A549 (cell line): ENCODE results near the gene ACSL4. TPM values are rescaled to one million over a fixed set of nuclear protein-coding genes. Genes with fewer than 3 reads are reported as not detected.

Experiments used
- ATAC-seq, 2 experiments: fragments of 200-7000 bp in 1 of 2; fragments of >200 bp in 1 of 2; cut with Nextera tagmentation in 1 of 2; cut with Tn5 transposase in 1 of 2; 3 replicates each; pipeline versions ENCODE4 v1.8.0 to v1.9.1; 2018 to 2020; ENCODE audit warnings: mild to moderate bottlenecking in 1 of 2, moderate library complexity in 1 of 2
- CTCF ChIA-PET: fragments of 300-600 bp; sonication (Branson Sonifier 250); formaldehyde crosslinking; extraction: SDS; loops from one replicate; lab custom pipeline; 2021; ENCODE audit warnings: antibody characterized with exemption, inconsistent platforms; lab: Yijun Ruan, JAX
- POLR2A ChIA-PET: fragments of 350-600 bp; formaldehyde crosslinking; extraction: SDS; loops from one replicate; lab custom pipeline; 2021; ENCODE audit warnings: antibody characterized with exemption, inconsistent platforms; lab: Yijun Ruan, JAX
- DNase-seq, 2 experiments: peaks; one replicate each; pipeline versions ENCODE4 v3.0.0 to v3.0.0-alpha.2; 2011 to 2016; ENCODE audit warnings: low read depth in 1 of 2, low spot score in 1 of 2
- FAIRE-seq: peaks from 2 replicates; lab custom pipeline; 2011; peaks lifted over from hg19 to GRCh38; lab: Jason Lieb, UNC
- H3K27ac ChIP-seq, 2 experiments: fragments of >200 bp; sonication (Bioruptor Twin); formaldehyde crosslinking; 3 replicates each; pipeline ENCODE4 v1.5.1; 2016 to 2017
- H3K4me1 ChIP-seq: fragments of >200 bp; sonication (Bioruptor Twin); formaldehyde crosslinking; 3 replicates; pipeline ENCODE4 v1.6.1; 2016
- H3K4me2 ChIP-seq: fragments of >200 bp; sonication (Bioruptor Twin); formaldehyde crosslinking; 3 replicates; pipeline ENCODE4 v1.6.1; 2016
- H3K4me3 ChIP-seq: fragments of >200 bp; sonication (Bioruptor Twin); formaldehyde crosslinking; 3 replicates; pipeline ENCODE4 v1.5.1; 2016
- H3K9me3 ChIP-seq: fragments of >200 bp; sonication (Bioruptor Twin); formaldehyde crosslinking; 3 replicates; pipeline ENCODE4 v1.6.1; 2016
- CEBPB ChIP-seq, 2 experiments: fragments of >200 bp in 1 of 2; sonication (Bioruptor Twin) in 1 of 2; formaldehyde crosslinking in 1 of 2; IDR thresholded peaks; 2 replicates each; pipeline ENCODE4 v1.6.1; 2012 to 2016
- CHD2 ChIP-seq: fragments of 150-350 bp; IDR thresholded peaks from 2 replicates; pipeline ENCODE4 v1.6.1; 2014; ENCODE audit warnings: low read length; ENCODE audit not compliant: partially characterized antibody
- CTCF ChIP-seq: fragments of >200 bp; sonication (Bioruptor Twin); formaldehyde crosslinking; IDR thresholded peaks from 3 replicates; pipeline ENCODE4 v1.5.1; 2016
- E2F6 ChIP-seq: IDR thresholded peaks from 2 replicates; pipeline ENCODE4 v1.6.1; 2012; ENCODE audit warnings: low read depth, borderline replicate concordance
- EHF ChIP-seq: fragments of 250-450 bp; sonication (Bioruptor Pico); IDR thresholded peaks from 2 replicates; pipeline ENCODE4 v1.5.0; 2020; ENCODE audit warnings: mild to moderate bottlenecking
- FOSB ChIP-seq: fragments of 250-450 bp; sonication (Bioruptor Pico); IDR thresholded peaks from 2 replicates; pipeline ENCODE4 v1.5.0; 2020; ENCODE audit warnings: mild to moderate bottlenecking, moderate library complexity
- FOSL2 ChIP-seq, 2 experiments: fragments of 450-650 bp in 1 of 2; fragments of >200 bp in 1 of 2; sonication (Bioruptor Twin) in 1 of 2; formaldehyde crosslinking; IDR thresholded peaks; 2 replicates each; pipeline versions ENCODE4 v1.5.0 to v1.6.1; 2016 to 2020; ENCODE audit warnings: mild to moderate bottlenecking in 1 of 2, moderate library complexity in 1 of 2
- HEYL ChIP-seq: fragments of 250-450 bp; sonication (Bioruptor Pico); IDR thresholded peaks from 2 replicates; pipeline ENCODE4 v1.8.0; 2021; ENCODE audit warnings: mild to moderate bottlenecking, moderate library complexity
- HMGXB4 ChIP-seq: fragments of 250-450 bp; sonication (Bioruptor Pico); IDR thresholded peaks from 2 replicates; pipeline ENCODE4 v1.5.0; 2021; ENCODE audit warnings: mild to moderate bottlenecking, moderate library complexity, borderline replicate concordance
- HOXA7 ChIP-seq: fragments of 250-450 bp; sonication (Bioruptor Pico); IDR thresholded peaks from 2 replicates; pipeline ENCODE4 v1.5.0; 2020; ENCODE audit warnings: mild to moderate bottlenecking, moderate library complexity
- HOXB13 ChIP-seq: fragments of 250-450 bp; sonication (Bioruptor Pico); IDR thresholded peaks from 2 replicates; pipeline ENCODE4 v1.5.0; 2020; ENCODE audit warnings: low read depth, mild to moderate bottlenecking, moderate library complexity
- JUNB ChIP-seq: fragments of >200 bp; sonication (Bioruptor Twin); formaldehyde crosslinking; IDR thresholded peaks from 2 replicates; pipeline ENCODE4 v1.6.1; 2016
- KDM1A ChIP-seq: fragments of 200-600 bp; sonication (generic); IDR thresholded peaks from 2 replicates; pipeline ENCODE4 v1.6.1; 2016; ENCODE audit warnings: low read depth, mild to moderate bottlenecking
- KDM5A ChIP-seq: fragments of 200-600 bp; sonication (generic); IDR thresholded peaks from 2 replicates; pipeline ENCODE4 v1.6.1; 2016; ENCODE audit warnings: antibody characterized with exemption, mild to moderate bottlenecking
- MAFK ChIP-seq: fragments of 450-650 bp; IDR thresholded peaks from 2 replicates; pipeline ENCODE4 v1.6.1; 2014; ENCODE audit not compliant: partially characterized antibody
- NFE2L2 ChIP-seq: fragments of 150-350 bp; conservative IDR thresholded peaks from 2 replicates; pipeline ENCODE4 v1.6.1; 2014; ENCODE audit warnings: low read length
- NPAS2 ChIP-seq: fragments of 250-450 bp; sonication (Bioruptor Pico); IDR thresholded peaks from 2 replicates; pipeline ENCODE4 v1.8.0; 2022; ENCODE audit warnings: mild to moderate bottlenecking, moderate library complexity, borderline replicate concordance
- NR3C1 ChIP-seq: fragments of >200 bp; sonication (Bioruptor Twin); formaldehyde crosslinking; IDR thresholded peaks from 3 replicates; pipeline ENCODE4 v1.6.1; 2017
- POLR2A ChIP-seq: IDR thresholded peaks from 2 replicates; pipeline ENCODE4 v1.6.1; 2012; ENCODE audit warnings: mild to moderate bottlenecking, low read length
- POLR2AphosphoS2 ChIP-seq: conservative IDR thresholded peaks from 2 replicates; pipeline ENCODE4 v1.6.1; 2012; ENCODE audit warnings: low read length, improper control_type of control experiment, inconsistent platforms
- RARB ChIP-seq: fragments of 250-450 bp; sonication (Bioruptor Pico); IDR thresholded peaks from 2 replicates; pipeline ENCODE4 v1.8.0; 2021; ENCODE audit warnings: mild to moderate bottlenecking, moderate library complexity
- RCOR1 ChIP-seq: fragments of 150-350 bp; IDR thresholded peaks from 2 replicates; pipeline ENCODE4 v1.6.1; 2014; ENCODE audit warnings: antibody characterized with exemption, low read length, low read depth
- REST ChIP-seq: fragments of 200-600 bp; sonication (generic); IDR thresholded peaks from 2 replicates; pipeline ENCODE4 v1.6.1; 2016; ENCODE audit warnings: antibody characterized with exemption, mild to moderate bottlenecking, moderate library complexity
- RFX5 ChIP-seq: fragments of 450-650 bp; IDR thresholded peaks from 2 replicates; pipeline ENCODE4 v1.7.1; 2014; ENCODE audit warnings: antibody characterized with exemption, mild to moderate bottlenecking, moderate library complexity
- TFCP2L1 ChIP-seq: fragments of 250-450 bp; sonication (Bioruptor Pico); IDR thresholded peaks from 2 replicates; pipeline ENCODE4 v1.5.0; 2021; ENCODE audit warnings: mild to moderate bottlenecking
- ZC3H11A ChIP-seq: fragments of 450-650 bp; IDR thresholded peaks from 2 replicates; pipeline ENCODE4 v1.6.1; 2014; ENCODE audit warnings: antibody characterized with exemption, mild to moderate bottlenecking
- ZFP36 ChIP-seq: fragments of 450-650 bp; IDR thresholded peaks from 2 replicates; pipeline ENCODE4 v1.6.1; 2014; ENCODE audit warnings: borderline replicate concordance; ENCODE audit not compliant: partially characterized antibody
- ZSCAN20 ChIP-seq: fragments of 250-450 bp; sonication (Bioruptor Pico); IDR thresholded peaks from 2 replicates; pipeline ENCODE4 v1.8.0; 2022; ENCODE audit warnings: mild to moderate bottlenecking, moderate library complexity
- WGBS: methylation state at CpG from one replicate; pipeline ENCODE4 v1.1.6; 2017; ENCODE audit errors: missing lambda C conversion rate; 5-methylcytosine and 5-hydroxymethylcytosine counted together
- polyA plus RNA-seq, 4 experiments: library from polyadenylated mRNA; depleted of rRNA in 3 of 4; stranded (reverse); fragments of >200 nt; fragmentation: RNase III in 1 of 4; extraction: RNeasy Plus Mini Kit Qiagen cat#74134 plus additional on column Dnase treatment in 1 of 4; gene quantifications; 2 replicates in 3 of 4; 3 replicates in 1 of 4; pipeline ENCODE4 v1.2.3, GENCODE V29; 2011 to 2017
- TF ChIP-seq, protein P1 (sequence below): fragments of >200 bp; sonication (Bioruptor Twin); formaldehyde crosslinking; IDR thresholded peaks from 3 replicates; pipeline ENCODE4 v1.6.1; 2016
- TF ChIP-seq, protein P2 (sequence below): fragments of 250-450 bp; sonication (Bioruptor Pico); IDR thresholded peaks from 2 replicates; pipeline ENCODE4 v1.5.0; 2020; ENCODE audit warnings: low read depth, mild to moderate bottlenecking, moderate library complexity
- TF ChIP-seq, protein P3 (sequence below): fragments of 450-650 bp; IDR thresholded peaks from 2 replicates; pipeline ENCODE4 v1.6.1; 2014; ENCODE audit warnings: antibody characterized with exemption

The ACSL4 gene
- polyA plus RNA-seq, 2 of the 4 experiments (the other 2 are of a cell fraction): 31.6 to 36.8 TPM

- FAIRE-seq (no peak), ATAC-seq (peak; percentile 91 to 95), DNase-seq (peak; percentile 11 to 56)
- Histone ChIP-seq H3K4me1 (peaks cover 27% of the 10 kb centered on the region), H3K4me3 (no peak overlapping the region), H3K27ac (peak overlapping the region; percentile 60 to 78), H3K9me3 (peaks cover 6% of the 10 kb centered on the region; the same call in 2 of the 3 replicates), H3K4me2 (peak overlapping the region; percentile 57)
- 12% methylated on average over 5 of the region's 5 CpGs for whole genome bisulfite sequencing
- ChIA-PET CTCF (interaction anchor here (1.3 to 2.0 kb wide), 2 partner anchors 62 to 116 kb away, joined by 5 to 6 read pairs; no protein-coding TSS in a partner anchor), POLR2A (interaction anchor here (0.7 to 1.3 kb wide), 2 partner anchors 26 to 66 kb away, joined by 3 to 4 read pairs; no protein-coding TSS in a partner anchor)
- no peak for TF ChIP-seq HOXA7 (CRISPR knock-in tag)
- TF ChIP-seq HOXB13 (CRISPR knock-in tag): no peak
- no peak for TF ChIP-seq POLR2AphosphoS2
- peak; percentile 90 for TF ChIP-seq FOSL2 (IDR thresholded peaks at IDR 0.05)
- peak; percentile 84 for TF ChIP-seq FOSL2 (CRISPR knock-in tag; IDR thresholded peaks at IDR 0.05)
- no peak for TF ChIP-seq FOSB (CRISPR knock-in tag)
- TF ChIP-seq EHF (CRISPR knock-in tag): no peak
- TF ChIP-seq CTCF: no peak
- TF ChIP-seq ZC3H11A: no peak
- TF ChIP-seq CEBPB (IDR thresholded peaks at IDR 0.05): peak; percentile 83 to 84
- no peak for TF ChIP-seq HMGXB4 (CRISPR knock-in tag)
- TF ChIP-seq, protein P1, sequence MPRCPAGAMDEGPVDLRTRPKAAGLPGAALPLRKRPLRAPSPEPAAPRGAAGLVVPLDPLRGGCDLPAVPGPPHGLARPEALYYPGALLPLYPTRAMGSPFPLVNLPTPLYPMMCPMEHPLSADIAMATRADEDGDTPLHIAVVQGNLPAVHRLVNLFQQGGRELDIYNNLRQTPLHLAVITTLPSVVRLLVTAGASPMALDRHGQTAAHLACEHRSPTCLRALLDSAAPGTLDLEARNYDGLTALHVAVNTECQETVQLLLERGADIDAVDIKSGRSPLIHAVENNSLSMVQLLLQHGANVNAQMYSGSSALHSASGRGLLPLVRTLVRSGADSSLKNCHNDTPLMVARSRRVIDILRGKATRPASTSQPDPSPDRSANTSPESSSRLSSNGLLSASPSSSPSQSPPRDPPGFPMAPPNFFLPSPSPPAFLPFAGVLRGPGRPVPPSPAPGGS: peak; percentile 76; the same call in 1 of the 3 replicates
- TF ChIP-seq RCOR1: no peak
- TF ChIP-seq E2F6: no peak
- TF ChIP-seq HEYL (CRISPR knock-in tag): no peak
- no peak for TF ChIP-seq KDM5A
- peak; percentile 92 for TF ChIP-seq JUNB
- no peak for TF ChIP-seq ZFP36
- no peak for TF ChIP-seq NR3C1
- TF ChIP-seq KDM1A: no peak
- TF ChIP-seq POLR2A: no peak
- TF ChIP-seq TFCP2L1 (CRISPR knock-in tag): no peak
- TF ChIP-seq NPAS2 (CRISPR knock-in tag): no peak
- TF ChIP-seq RFX5: no peak
- TF ChIP-seq, protein P2, sequence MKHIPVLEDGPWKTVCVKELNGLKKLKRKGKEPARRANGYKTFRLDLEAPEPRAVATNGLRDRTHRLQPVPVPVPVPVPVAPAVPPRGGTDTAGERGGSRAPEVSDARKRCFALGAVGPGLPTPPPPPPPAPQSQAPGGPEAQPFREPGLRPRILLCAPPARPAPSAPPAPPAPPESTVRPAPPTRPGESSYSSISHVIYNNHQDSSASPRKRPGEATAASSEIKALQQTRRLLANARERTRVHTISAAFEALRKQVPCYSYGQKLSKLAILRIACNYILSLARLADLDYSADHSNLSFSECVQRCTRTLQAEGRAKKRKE (CRISPR knock-in tag): no peak
- TF ChIP-seq, protein P3, sequence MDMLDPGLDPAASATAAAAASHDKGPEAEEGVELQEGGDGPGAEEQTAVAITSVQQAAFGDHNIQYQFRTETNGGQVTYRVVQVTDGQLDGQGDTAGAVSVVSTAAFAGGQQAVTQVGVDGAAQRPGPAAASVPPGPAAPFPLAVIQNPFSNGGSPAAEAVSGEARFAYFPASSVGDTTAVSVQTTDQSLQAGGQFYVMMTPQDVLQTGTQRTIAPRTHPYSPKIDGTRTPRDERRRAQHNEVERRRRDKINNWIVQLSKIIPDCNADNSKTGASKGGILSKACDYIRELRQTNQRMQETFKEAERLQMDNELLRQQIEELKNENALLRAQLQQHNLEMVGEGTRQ: no peak
- no peak for TF ChIP-seq CHD2
- TF ChIP-seq RARB: no peak
- no peak for TF ChIP-seq ZSCAN20 (CRISPR knock-in tag)
- no peak for TF ChIP-seq REST
- no peak for TF ChIP-seq MAFK
- TF ChIP-seq NFE2L2: no peak
Observed at GRCh38 chrX:109774706-109775105, 41.6 kb upstream of the ACSL4 start.
